Ishikawa (cell line): Measurements from ENCODE around the gene DCC.

ENCODE experiments used
- CEBPB ChIP-seq: IDR thresholded peaks from 2 replicates; pipeline ENCODE4 v1.6.1; 2012
- EP300 ChIP-seq: IDR thresholded peaks from 2 replicates; pipeline ENCODE4 v1.6.1; 2012; ENCODE audit warnings: borderline replicate concordance
- FOXM1 ChIP-seq: IDR thresholded peaks from 2 replicates; pipeline ENCODE4 v1.6.1; 2012; ENCODE audit warnings: low read depth, borderline replicate concordance
- RAD21 ChIP-seq: IDR thresholded peaks from 2 replicates; pipeline ENCODE4 v1.6.1; 2012; ENCODE audit warnings: low read depth
- TCF12 ChIP-seq: IDR thresholded peaks from 2 replicates; pipeline ENCODE4 v1.6.1; 2012; ENCODE audit warnings: low read depth
- YY1 ChIP-seq: IDR thresholded peaks from 2 replicates; pipeline ENCODE4 v1.6.1; 2012; ENCODE audit warnings: low read depth
- TF ChIP-seq, protein P1 (sequence below): IDR thresholded peaks from 2 replicates; pipeline ENCODE4 v1.6.1; 2012; ENCODE audit warnings: low read depth, mild to moderate bottlenecking
- TF ChIP-seq, protein P2 (sequence below): IDR thresholded peaks from 2 replicates; pipeline ENCODE4 v1.6.1; 2012
- TF ChIP-seq, protein P3 (sequence below): IDR thresholded peaks from 2 replicates; pipeline ENCODE4 v1.6.1; 2012

DNA sequence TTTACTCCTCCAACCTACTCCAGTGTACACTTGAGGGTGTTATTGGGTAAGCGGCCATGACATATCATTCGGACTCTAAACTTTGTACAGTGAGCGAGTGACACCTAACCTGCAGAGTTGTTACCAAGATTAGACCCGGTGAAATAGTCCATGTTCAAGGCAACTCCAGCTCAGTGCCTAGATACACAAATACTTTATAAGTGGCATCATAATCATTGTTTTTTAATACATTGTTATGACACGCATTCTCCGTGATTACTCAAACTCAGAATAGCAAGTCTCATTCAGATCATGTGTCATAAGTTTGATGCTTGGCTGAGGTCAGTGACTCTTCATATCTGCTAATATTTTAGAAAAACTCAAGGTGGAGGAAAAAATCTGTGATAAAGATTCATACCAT, 597.8 kb downstream of the DCC start:
- TF ChIP-seq FOXM1 = no peak
- no peak for TF ChIP-seq RAD21
- TF ChIP-seq, protein P1, sequence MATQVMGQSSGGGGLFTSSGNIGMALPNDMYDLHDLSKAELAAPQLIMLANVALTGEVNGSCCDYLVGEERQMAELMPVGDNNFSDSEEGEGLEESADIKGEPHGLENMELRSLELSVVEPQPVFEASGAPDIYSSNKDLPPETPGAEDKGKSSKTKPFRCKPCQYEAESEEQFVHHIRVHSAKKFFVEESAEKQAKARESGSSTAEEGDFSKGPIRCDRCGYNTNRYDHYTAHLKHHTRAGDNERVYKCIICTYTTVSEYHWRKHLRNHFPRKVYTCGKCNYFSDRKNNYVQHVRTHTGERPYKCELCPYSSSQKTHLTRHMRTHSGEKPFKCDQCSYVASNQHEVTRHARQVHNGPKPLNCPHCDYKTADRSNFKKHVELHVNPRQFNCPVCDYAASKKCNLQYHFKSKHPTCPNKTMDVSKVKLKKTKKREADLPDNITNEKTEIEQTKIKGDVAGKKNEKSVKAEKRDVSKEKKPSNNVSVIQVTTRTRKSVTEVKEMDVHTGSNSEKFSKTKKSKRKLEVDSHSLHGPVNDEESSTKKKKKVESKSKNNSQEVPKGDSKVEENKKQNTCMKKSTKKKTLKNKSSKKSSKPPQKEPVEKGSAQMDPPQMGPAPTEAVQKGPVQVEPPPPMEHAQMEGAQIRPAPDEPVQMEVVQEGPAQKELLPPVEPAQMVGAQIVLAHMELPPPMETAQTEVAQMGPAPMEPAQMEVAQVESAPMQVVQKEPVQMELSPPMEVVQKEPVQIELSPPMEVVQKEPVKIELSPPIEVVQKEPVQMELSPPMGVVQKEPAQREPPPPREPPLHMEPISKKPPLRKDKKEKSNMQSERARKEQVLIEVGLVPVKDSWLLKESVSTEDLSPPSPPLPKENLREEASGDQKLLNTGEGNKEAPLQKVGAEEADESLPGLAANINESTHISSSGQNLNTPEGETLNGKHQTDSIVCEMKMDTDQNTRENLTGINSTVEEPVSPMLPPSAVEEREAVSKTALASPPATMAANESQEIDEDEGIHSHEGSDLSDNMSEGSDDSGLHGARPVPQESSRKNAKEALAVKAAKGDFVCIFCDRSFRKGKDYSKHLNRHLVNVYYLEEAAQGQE = no peak
- TF ChIP-seq EP300 = no peak
- TF ChIP-seq, protein P2, sequence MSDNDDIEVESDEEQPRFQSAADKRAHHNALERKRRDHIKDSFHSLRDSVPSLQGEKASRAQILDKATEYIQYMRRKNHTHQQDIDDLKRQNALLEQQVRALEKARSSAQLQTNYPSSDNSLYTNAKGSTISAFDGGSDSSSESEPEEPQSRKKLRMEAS = no peak
- TF ChIP-seq, protein P3, sequence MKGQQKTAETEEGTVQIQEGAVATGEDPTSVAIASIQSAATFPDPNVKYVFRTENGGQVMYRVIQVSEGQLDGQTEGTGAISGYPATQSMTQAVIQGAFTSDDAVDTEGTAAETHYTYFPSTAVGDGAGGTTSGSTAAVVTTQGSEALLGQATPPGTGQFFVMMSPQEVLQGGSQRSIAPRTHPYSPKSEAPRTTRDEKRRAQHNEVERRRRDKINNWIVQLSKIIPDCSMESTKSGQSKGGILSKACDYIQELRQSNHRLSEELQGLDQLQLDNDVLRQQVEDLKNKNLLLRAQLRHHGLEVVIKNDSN = no peak
- TF ChIP-seq CEBPB = no peak
- TF ChIP-seq YY1 = no peak
- no peak for TF ChIP-seq TCF12
